Posterior vena cava (tissue), 2 donors: ENCODE data around the gene REV3L. TPM values are rescaled to one million over a fixed set of nuclear protein-coding genes. Genes with fewer than 3 reads are reported as not detected.
"Not testable (repeated sequence)": the region's sequence is repeated elsewhere in the genome, so short reads cannot be mapped to it uniquely, and the experiment has no call there.

ENCODE experiments used
- DNase-seq: peaks from one replicate; pipeline ENCODE4 v3.0.0-alpha.2; 2020; ENCODE audit warnings: low spot score
- intact Hi-C, 2 donors: fragments of 100-400 bp; cut with DNase I; formaldehyde crosslinking; loops; one replicate each; pipeline versions ENCODE4 v1.14.1 to v1.14.2; 2022 to 2023
- total RNA-seq, 2 donors: library from RNA; stranded (reverse); fragmentation: NEBNext Ultra II Directional; extraction: Animal tissue kit (Norgen Biotek cat#: 25700); gene quantifications; one replicate each; pipeline ENCODE4 v1.2.1, GENCODE V29; 2021
- donor health status: DM: yes; HTN: yes; CAD: no.
- donor health status: DM: yes; HTN: yes; CAD: no.

Gene REV3L
- total RNA-seq, 2 donors from 2014 or later = 63.3 to 70.7 TPM

DNA sequence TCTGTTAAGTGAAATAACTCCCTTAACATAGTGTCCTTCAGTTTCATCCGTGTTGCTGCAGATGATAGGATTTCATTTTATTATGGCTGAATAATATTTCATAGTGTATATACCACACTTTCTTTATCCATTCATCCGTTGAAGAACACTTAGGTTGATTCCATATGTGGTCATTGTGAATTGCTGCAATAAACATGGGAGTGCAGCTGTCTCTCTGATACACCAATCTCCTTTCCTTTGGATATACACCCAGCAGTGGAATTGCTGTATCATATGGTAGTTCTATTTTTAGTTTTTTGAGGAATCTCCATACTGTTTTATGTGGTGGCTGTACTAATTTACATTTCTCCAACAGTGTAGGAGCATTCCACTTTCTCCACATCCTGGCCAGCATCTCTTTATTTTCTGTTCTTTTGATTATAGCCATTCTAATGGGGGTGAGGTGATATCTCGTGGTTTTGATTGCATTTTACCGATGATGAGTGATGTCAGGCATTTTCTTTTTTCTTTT is 202.5 kb downstream of the REV3L start:
- DNase-seq = no peak
- intact Hi-C loops = no loop called here

DNA sequence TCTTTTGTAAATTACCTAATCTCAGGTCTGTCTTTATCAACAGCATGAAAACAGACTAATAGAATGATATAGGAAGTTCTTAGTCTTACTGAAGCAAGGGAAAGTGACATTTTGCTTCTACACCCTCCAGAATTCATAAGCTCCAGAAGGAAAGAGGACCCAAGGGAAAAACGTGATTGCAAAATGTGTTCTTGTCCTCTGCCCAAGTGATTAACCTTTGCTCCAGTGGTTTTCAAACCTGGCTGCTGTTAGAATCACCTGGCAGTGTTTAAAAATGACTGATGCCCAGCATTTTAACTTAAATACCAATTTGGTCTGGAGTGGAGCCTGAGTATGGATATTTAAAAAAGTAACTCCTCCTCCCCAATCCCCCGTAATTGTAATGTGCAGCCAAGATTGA is 204.3 kb downstream of the REV3L start:
- intact Hi-C loops = no loop called here
- DNase-seq = no peak

DNA sequence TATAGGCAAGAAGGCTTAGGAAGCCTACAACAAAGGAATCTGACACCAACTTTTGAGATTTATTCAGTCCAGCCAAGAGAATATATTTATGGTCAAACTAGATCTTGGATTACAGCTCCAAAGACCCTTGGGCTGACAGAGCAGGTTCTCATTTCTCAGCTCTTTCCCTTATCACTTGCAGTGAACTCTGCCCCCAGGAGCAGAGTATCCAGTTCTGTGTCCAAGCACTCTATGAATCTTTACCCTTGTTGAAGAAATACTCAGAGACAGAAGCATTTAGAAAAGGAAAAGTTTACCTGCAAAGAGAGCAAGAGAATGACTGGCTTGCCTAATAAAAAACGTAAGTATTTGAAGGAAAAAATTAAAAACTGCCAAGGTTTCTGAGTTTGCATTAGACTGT is 205.2 kb downstream of the REV3L start:
- DNase-seq = no peak
- intact Hi-C loops = no loop called here

DNA sequence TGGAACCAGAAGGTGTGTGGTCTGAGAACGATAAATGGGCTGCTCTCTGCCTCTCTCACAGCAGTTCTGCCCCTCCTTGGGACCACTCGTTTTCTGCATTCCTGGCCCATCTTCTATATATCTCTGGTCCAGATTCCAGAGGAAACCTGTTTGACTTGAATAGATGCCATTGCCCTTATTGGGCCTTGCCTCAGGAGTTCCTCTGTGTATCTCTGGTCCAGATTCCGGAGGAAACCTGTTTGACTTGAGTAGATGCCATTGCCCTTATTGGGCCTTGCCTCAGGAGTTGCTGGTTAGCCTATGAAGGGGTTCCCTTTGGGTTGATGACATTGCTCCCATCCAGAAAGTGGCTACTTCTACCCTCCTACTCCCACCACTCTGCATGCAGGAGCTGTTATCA is 206.3 kb downstream of the REV3L start:
- intact Hi-C loops = no loop called here
- DNase-seq = no peak

DNA sequence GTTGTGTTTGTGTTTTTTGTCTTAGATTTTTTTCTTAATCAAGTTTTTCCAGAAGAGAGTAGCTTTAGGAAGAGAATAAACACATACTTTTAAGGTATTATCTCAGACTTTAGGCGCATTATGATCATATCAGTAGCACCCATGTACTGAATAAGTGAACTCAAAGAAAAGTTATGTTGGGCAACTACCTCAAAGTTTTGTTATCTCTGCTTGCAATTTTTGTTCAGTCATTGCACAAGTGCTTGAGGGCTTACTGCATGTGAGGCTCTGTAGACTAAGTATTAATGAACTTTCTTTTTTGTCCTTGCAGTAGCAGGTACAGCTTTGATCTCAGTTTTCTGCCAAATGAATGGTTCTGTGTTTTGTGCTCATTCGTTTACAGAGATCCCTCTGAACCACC is 206.7 kb downstream of the REV3L start:
- intact Hi-C loops = no loop called here
- no peak for DNase-seq

DNA sequence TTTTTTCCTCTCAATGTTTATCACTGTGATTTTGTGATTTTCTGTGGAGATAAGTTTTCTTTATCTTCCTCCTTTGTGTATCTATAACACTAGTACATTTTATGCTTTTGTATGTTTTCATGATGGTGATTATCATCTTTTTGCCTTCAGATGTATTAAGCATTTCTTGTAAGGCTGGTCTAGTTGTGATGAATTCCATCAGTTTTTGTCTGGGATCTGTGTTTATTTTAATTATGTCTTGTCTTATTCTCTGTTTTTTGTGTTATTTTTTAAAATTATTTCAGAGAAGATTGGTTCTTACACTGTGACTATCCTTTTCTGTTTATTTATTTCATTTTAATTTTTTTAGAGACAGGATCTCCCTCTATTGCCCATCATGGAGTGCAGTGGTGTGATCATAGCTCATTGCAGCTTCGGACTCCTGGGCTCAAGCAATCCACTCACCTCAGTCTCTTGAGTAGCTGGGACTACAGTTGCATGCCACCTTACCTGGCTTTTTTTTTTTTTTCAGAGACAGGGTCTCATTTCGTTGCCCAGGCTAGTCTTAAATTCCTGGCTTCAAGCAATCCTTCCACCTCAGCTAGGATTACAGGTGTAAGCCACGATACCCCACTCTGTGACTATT is 208.3 kb downstream of the REV3L start:
- intact Hi-C loops = no loop called here
- DNase-seq = no peak

DNA sequence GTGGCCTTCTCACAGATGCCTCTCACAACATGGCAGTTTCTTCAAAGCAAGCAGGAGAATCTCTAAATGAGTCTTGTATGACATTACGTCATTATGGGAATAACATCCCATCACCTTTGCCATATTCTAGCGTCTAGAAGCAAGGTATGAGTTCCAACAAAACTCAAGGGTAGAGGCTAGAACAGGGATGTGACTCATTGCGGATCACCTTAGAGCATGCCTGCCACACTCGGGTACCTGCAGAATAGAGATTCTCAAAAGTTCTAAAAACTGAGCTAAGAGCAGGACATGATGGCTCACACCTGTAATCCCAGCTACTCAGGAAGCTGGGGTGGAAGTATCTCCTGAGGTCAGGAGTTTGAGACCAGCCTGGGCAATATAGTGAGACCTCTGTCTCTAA is 212.9 kb downstream of the REV3L start:
- no peak for DNase-seq
- intact Hi-C loops = no loop called here

DNA sequence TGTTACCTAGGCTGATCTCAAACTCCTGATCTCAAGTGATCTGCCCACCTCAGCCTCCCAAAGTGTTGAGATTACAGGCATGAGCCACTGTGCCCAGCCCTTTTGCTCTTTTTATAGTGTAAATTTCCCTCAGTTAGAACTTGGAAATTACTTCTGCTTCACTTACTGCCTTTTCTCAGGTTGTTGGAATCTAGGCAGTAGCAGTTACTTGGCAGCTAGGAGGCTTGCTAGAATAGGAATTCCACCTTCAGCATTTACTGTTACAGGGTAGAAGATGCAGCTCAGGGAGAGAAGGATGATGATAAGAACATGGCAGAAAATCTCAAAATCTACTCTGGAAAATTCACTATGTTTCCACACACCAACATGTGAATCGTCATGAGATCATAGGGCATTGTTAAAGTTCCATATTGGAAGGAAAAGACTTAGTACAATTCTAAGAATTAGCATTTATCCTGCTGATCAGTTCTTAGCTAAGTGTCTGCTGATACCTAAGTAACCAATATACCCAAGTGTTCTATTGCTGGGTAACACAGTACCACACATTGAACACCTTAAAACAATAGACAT is 213.5 kb downstream of the REV3L start:
- intact Hi-C loops = loop anchor here in 1 of 2 donors (10.0 kb wide), 1 partner anchor 375 kb away; no protein-coding TSS in a partner anchor
- DNase-seq = no peak

DNA sequence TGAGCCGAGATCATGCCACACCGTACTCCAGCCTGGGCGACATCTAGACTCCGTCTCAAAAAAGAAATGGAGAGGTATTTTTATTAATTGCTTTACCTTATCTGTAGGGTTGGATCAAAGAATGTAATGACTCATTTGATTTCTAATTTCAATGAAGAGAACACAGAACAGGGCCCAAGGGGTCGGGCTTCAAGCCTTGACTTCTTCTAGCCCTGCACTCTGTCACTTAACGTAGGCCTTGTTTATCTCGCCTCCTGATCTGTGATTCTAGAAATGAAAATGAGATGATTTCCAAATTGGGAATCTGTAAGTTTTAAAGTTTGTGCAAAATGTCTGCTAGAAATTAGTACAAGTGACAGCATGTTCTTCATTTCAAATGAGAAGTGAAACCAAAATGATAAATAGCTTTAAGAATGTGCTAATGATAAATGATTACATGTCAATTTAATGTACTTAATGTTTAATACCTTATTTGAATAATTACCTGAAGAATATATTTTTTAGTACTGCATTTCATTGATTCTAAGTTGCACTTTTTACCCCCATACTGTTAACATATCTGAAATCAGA is 215.2 kb downstream of the REV3L start:
- intact Hi-C loops = loop anchor here in 1 of 2 donors (10.0 kb wide), 1 partner anchor 377 kb away; no protein-coding TSS in a partner anchor
- no peak for DNase-seq

DNA sequence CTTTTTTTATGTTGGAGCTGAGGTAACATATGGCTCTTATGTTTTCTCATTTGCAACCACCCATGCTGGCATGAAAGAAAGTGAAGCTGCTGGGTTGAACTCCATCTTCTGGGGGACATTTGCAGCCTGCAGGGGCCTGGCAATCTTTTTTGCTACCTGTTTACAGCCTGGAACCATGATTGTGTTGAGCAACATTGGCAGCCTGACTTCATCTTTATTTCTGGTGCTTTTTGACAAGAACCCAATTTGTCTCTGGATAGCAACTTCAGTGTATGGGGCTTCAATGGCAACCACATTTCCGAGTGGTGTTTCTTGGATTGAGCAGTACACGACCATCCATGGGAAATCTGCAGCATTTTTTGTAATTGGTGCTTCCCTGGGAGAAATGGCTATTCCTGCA is 216.7 kb downstream of the REV3L start:
- intact Hi-C loops = loop anchor here in 1 of 2 donors (10.0 kb wide), 1 partner anchor 379 kb away; no protein-coding TSS in a partner anchor
- DNase-seq = no peak

DNA sequence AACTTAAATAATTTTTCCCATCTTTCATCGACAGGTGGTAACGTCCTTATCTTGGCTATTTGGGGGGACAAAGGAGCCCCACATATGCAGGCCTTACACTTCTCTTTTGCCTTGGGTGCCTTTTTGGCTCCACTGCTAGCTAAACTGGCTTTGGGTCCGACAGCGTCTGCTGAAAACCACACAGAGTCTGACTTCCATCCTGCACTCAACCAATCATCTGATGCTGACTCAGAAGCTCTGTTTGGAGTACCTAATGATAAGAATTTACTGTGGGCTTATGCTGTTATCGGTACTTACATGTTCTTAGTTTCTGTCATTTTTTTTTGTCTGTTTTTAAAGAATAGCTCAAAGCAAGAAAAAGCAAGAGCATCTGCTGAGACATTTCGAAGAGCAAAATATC is 217.2 kb downstream of the REV3L start:
- DNase-seq = no peak
- intact Hi-C loops = loop anchor here in 1 of 2 donors (10.0 kb wide), 1 partner anchor 379 kb away; no protein-coding TSS in a partner anchor

DNA sequence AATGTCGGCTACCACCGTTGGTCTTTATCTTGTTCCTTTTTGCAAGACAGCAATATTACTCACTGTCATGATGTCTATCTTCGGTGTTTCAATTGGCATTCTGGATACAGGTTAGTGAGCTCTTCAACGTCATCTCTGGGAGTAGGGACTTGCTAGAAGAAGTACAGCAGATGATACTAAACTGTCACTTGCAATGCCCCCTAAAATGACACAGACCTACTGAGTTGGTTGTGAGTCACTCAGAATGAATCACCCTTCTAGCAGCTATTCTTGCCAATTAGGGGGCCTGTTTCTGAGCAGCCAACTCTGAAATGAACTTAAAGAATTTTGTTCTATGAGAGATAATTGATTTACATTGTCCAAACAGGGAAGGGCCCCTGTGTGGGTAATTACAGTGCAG is 219.2 kb downstream of the REV3L start:
- DNase-seq = no peak
- intact Hi-C loops = loop anchor here in 1 of 2 donors (10.0 kb wide), 1 partner anchor 381 kb away; no protein-coding TSS in a partner anchor

DNA sequence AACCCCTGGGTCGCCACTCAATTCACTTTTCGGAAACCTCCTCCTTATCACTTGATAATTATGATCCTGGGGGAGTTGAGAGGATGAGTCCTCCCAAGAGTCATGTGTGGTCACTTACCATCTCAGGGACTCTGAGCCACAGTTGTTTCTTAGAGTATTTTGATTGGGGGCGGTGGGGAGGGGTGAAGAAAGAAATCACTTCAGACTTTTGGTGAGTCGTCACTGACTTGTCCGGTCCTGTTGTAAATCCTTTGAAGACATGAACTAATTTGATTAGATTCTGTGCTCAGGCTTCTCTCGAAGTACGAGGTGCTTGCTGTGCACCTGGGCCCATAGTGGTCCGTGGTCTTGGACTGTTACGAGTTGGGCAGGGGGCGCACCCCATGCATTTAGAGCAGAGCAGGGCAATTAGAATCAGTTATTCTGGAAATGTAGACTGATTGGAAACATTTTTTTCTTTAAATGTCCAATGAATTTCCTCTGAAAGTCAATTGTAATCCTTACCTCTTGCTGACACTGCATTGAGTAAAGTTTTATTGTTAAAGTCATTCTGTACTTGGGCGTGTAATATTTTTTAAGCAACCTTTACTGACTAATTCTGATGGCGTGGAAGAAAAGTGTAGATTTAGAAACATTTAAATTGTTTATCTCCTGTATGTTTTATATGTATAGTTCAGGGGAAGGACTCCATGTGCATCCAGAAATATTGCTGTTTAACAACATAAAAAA is 222.3 kb downstream of the REV3L start:
- no peak for DNase-seq
- intact Hi-C loops = loop anchor here in 1 of 2 donors (10.0 kb wide), 1 partner anchor 384 kb away; no protein-coding TSS in a partner anchor

DNA sequence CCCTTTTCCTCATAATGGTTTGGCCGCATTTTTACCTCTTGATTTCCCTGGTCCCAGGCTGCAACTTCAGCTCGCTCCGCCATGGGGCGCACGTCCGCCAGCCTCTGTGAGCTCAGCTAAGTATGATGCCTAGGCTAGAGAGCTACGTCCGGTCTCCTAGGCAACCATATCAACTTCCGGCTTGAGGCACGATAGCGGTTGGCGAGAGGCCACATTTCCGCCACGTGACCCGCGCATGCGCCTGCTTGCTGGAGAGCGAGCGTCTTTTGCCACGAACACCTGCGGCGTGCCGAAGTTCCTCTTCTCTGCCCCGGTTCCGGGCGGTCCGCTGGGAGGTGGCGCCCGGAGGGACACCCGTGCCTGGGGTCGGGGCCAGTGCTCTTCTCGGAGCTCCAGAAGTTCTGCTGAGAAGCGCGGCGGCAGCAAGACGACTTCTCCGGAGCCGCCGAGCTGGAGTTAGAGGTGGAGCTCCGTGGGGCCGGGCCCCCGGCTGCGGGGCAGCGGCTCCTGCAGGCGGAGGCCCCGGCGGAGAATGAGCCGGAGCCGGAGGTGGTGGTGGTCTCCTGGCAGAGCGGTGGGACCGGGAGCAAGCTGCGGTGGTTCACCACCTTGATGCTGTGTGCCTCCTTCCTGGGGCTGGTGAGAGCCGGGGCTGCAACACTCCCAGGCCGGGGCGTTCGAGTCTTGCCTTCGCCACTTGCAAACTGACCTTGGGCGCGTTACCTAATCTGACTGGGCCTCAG is 223.8 kb downstream of the REV3L start:
- intact Hi-C loops = loop anchor here in 1 of 2 donors (5.0 kb wide), 1 partner anchor 373 kb away; no protein-coding TSS in a partner anchor
- peak; percentile 100 for DNase-seq

DNA sequence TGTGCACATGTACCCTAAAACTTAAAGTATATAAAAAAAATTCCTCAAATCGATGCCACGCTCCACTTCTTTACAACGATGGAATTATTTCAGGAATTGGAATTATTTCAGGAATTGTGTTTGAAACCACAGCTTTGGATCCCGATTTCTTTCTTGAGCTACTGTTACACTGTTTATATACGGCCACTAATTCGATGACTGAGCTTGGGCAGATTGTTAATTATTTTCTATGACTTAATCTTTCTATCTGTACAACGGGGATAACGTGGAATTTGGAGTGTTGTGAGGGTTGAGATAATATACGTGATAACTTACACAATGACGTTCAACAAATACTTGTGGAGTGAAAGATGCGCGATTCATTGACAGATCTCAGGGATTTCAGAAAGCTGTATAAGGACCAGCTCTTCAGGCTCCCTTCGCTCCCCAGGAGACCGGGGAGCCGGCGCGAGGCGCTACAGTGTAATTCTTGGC is 224.4 kb downstream of the REV3L start:
- DNase-seq = no peak
- intact Hi-C loops = loop anchor here in 1 of 2 donors (5.0 kb wide), 1 partner anchor 374 kb away; no protein-coding TSS in a partner anchor

DNA sequence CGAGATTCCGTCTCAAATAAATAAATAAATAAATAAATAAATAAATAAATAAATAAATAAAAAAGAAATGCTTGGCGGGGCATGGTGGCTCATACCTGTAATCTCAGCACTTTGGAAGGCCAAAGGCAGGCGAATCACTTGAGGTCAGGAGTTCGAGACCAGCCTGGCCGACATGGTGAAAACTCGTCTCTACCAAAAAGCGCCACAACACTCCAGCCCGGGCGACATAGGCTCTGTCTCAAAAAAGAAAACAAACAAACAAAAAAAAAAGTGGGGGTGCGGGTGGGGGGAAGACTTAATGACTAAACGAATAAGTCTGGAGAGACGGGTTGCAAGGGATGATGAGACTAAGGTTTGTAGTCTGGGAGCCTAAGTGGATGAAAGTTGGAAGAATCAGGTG is 225.0 kb downstream of the REV3L start:
- no peak for DNase-seq
- intact Hi-C loops = loop anchor here in 1 of 2 donors (5.0 kb wide), 1 partner anchor 374 kb away; no protein-coding TSS in a partner anchor

DNA sequence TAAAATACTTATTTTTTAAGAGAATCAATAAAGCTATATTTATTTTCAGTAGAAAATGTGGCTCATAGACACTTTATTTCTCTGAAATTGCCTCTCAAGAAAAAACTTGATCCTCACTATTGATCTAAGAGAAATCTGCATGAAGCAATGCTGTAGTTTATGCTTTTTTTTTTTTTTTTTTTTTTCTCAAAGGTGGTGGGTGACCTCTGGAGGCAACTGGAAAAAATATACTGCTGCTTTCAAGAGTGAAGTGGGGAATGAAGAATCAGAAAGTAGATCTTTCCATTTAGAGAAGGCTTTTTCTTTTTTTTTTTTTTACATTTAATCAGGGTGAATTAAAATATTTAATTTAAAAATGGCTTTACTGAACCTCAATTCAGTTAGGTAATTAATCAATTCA is 226.4 kb downstream of the REV3L start:
- intact Hi-C loops = loop anchor here in 1 of 2 donors (5.0 kb wide), 1 partner anchor 376 kb away; no protein-coding TSS in a partner anchor
- DNase-seq = no peak

DNA sequence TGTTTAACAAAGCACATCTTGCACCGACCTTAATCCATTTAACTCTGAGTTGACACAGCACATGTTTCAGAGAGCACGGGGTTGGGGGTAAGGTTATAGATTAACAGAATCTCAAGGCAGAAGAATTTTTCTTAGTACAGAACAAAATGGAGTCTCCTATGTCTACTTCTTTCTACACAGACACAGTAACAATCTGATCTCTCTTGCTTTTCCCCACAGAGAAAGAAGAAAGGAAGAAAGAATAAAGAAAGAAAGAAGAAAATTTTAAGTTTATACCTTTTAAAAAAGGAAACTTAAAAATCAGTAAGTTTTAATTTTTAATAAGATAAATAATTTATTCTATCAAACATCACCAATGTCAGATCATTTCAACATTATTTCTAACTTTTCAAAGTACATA is 227.2 kb downstream of the REV3L start:
- intact Hi-C loops = loop anchor here in 1 of 2 donors (5.0 kb wide), 1 partner anchor 376 kb away; no protein-coding TSS in a partner anchor
- not testable (repeated sequence) for DNase-seq

DNA sequence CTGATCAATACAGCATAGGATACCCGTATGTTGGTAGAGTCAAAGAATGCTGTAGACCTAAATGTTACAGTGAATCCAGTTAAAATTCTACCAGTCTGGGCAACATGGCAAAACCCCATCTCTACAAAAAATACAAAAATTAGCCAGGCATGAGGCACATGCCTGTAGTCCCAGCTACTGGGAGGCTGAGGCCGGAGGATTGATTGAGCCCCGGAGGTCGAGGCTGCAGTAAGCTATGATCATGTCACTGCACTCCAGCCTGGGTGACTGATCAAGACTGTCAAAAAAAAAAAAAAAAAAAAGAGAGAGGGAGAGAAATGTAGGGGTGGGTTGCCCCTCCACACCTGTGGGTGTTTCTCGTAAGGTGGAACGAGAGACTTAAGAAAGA is 228.2 kb downstream of the REV3L start:
- intact Hi-C loops = loop anchor here in 1 of 2 donors (5.0 kb wide), 1 partner anchor 378 kb away; no protein-coding TSS in a partner anchor
- DNase-seq = no peak
